ENCODE data around the gene FCGR3A. TPM values are rescaled to one million over a fixed set of nuclear protein-coding genes. Genes with fewer than 3 reads are reported as not detected.
"Not testable (repeated sequence)": the region's sequence is repeated elsewhere in the genome, so short reads cannot be mapped to it uniquely, and the experiment has no call there.

FCGR3A gene
- total RNA-seq, 2 experiments from 2014 or later, result not detected

GRCh38 chr1:161554815-161555417, 5.3 kb upstream of the FCGR3A start:
- H3K27ac ChIP-seq (ENCODE audit: low read depth, low read length, poor library complexity, severe bottlenecking); H3K4me1 ChIP-seq (ENCODE audit: insufficient read depth, low read length, poor library complexity, severe bottlenecking); DNase-seq (ENCODE audit: low spot score); H3K9me3 ChIP-seq (ENCODE audit: low read length); H3K4me3 ChIP-seq (ENCODE audit: low read depth, low read length, poor library complexity, severe bottlenecking); H3K4me2 ChIP-seq (ENCODE audit: low read length); H2AFZ ChIP-seq (ENCODE audit: low read length); H3K9me2 ChIP-seq (ENCODE audit: insufficient read depth, low read length); POLR2A ChIA-PET; H3K36me3 ChIP-seq (ENCODE audit: insufficient read depth, low read length); CTCF ChIA-PET (ENCODE audit: unreplicated experiment); H4K20me1 ChIP-seq (ENCODE audit: insufficient read depth, low read length); BruUV-seq (replicated peaks); H3K79me2 ChIP-seq (ENCODE audit: insufficient read depth, low read depth, low read length): not testable (repeated sequence)
- intact Hi-C loops (cut with micrococcal nuclease; ENCODE audit: unreplicated experiment), result loop anchor here (10.0 kb wide), 1 partner anchor 80 kb away; the partner anchor contains the start of gene FCGR3B

GRCh38 chr1:161554340-161554739, 4.7 kb upstream of the FCGR3A start:
- intact Hi-C loops (cut with micrococcal nuclease; ENCODE audit: unreplicated experiment), result loop anchor here (10.0 kb wide), 1 partner anchor 80 kb away; the partner anchor contains the start of gene FCGR3B

GRCh38 chr1:161553631-161554030, 4.0 kb upstream of the FCGR3A start:
- H2AFZ ChIP-seq (ENCODE audit: low read length); H3K27ac ChIP-seq (ENCODE audit: low read depth, low read length, poor library complexity, severe bottlenecking); H3K9me3 ChIP-seq (ENCODE audit: low read length); H3K4me3 ChIP-seq (ENCODE audit: low read depth, low read length, poor library complexity, severe bottlenecking); CTCF ChIA-PET (ENCODE audit: unreplicated experiment); H3K79me2 ChIP-seq (ENCODE audit: insufficient read depth, low read depth, low read length); H3K9me2 ChIP-seq (ENCODE audit: insufficient read depth, low read length); DNase-seq (ENCODE audit: low spot score); POLR2A ChIA-PET; H3K36me3 ChIP-seq (ENCODE audit: insufficient read depth, low read length); H3K4me1 ChIP-seq (ENCODE audit: insufficient read depth, low read length, poor library complexity, severe bottlenecking); H3K4me2 ChIP-seq (ENCODE audit: low read length); BruUV-seq (replicated peaks); H4K20me1 ChIP-seq (ENCODE audit: insufficient read depth, low read length): not testable (repeated sequence)
- intact Hi-C loops (cut with micrococcal nuclease; ENCODE audit: unreplicated experiment), result loop anchor here (10.0 kb wide), 1 partner anchor 81 kb away; the partner anchor contains the start of gene FCGR3B

More at GRCh38 chr1:161554340-161554739, 4.7 kb upstream of the FCGR3A start:
- H3K4me3 ChIP-seq (ENCODE audit: low read depth, low read length, poor library complexity, severe bottlenecking); H2AFZ ChIP-seq (ENCODE audit: low read length); H3K4me1 ChIP-seq (ENCODE audit: insufficient read depth, low read length, poor library complexity, severe bottlenecking); H3K27ac ChIP-seq (ENCODE audit: low read depth, low read length, poor library complexity, severe bottlenecking); H3K4me2 ChIP-seq (ENCODE audit: low read length); CTCF ChIA-PET (ENCODE audit: unreplicated experiment); POLR2A ChIA-PET; H3K36me3 ChIP-seq (ENCODE audit: insufficient read depth, low read length); H3K79me2 ChIP-seq (ENCODE audit: insufficient read depth, low read depth, low read length); H3K9me2 ChIP-seq (ENCODE audit: insufficient read depth, low read length); BruUV-seq (replicated peaks); H4K20me1 ChIP-seq (ENCODE audit: insufficient read depth, low read length); H3K9me3 ChIP-seq (ENCODE audit: low read length); DNase-seq (ENCODE audit: low spot score): not testable (repeated sequence)

GRCh38 chr1:161550942-161551341, 1.3 kb upstream of the FCGR3A start:
- DNase-seq (ENCODE audit: low spot score); H3K4me2 ChIP-seq (ENCODE audit: low read length); H3K79me2 ChIP-seq (ENCODE audit: insufficient read depth, low read depth, low read length); H4K20me1 ChIP-seq (ENCODE audit: insufficient read depth, low read length); H3K9me2 ChIP-seq (ENCODE audit: insufficient read depth, low read length); H3K9me3 ChIP-seq (ENCODE audit: low read length); CTCF ChIA-PET (ENCODE audit: unreplicated experiment); H3K27ac ChIP-seq (ENCODE audit: low read depth, low read length, poor library complexity, severe bottlenecking); H3K36me3 ChIP-seq (ENCODE audit: insufficient read depth, low read length); H2AFZ ChIP-seq (ENCODE audit: low read length); BruUV-seq (replicated peaks); H3K4me3 ChIP-seq (ENCODE audit: low read depth, low read length, poor library complexity, severe bottlenecking); POLR2A ChIA-PET; H3K4me1 ChIP-seq (ENCODE audit: insufficient read depth, low read length, poor library complexity, severe bottlenecking): not testable (repeated sequence)
- intact Hi-C loops (cut with micrococcal nuclease; ENCODE audit: unreplicated experiment), result loop anchor here (10.0 kb wide), 1 partner anchor 84 kb away; the partner anchor contains the start of gene FCGR3B

GRCh38 chr1:161548749-161549406, 740 bp downstream of the FCGR3A start:
- DNase-seq (ENCODE audit: low spot score); H3K4me1 ChIP-seq (ENCODE audit: insufficient read depth, low read length, poor library complexity, severe bottlenecking); POLR2A ChIA-PET; H3K9me2 ChIP-seq (ENCODE audit: insufficient read depth, low read length); H4K20me1 ChIP-seq (ENCODE audit: insufficient read depth, low read length); H3K79me2 ChIP-seq (ENCODE audit: insufficient read depth, low read depth, low read length); H3K27ac ChIP-seq (ENCODE audit: low read depth, low read length, poor library complexity, severe bottlenecking); H3K36me3 ChIP-seq (ENCODE audit: insufficient read depth, low read length); intact Hi-C loops (cut with micrococcal nuclease; ENCODE audit: unreplicated experiment); H3K4me3 ChIP-seq (ENCODE audit: low read depth, low read length, poor library complexity, severe bottlenecking); H2AFZ ChIP-seq (ENCODE audit: low read length); BruUV-seq (replicated peaks); H3K4me2 ChIP-seq (ENCODE audit: low read length); H3K9me3 ChIP-seq (ENCODE audit: low read length); CTCF ChIA-PET (ENCODE audit: unreplicated experiment): not testable (repeated sequence)

GRCh38 chr1:161547995-161548741, 1.4 kb downstream of the FCGR3A start:
- H2AFZ ChIP-seq (ENCODE audit: low read length); POLR2A ChIA-PET; H3K9me3 ChIP-seq (ENCODE audit: low read length); H3K79me2 ChIP-seq (ENCODE audit: insufficient read depth, low read depth, low read length); H3K27ac ChIP-seq (ENCODE audit: low read depth, low read length, poor library complexity, severe bottlenecking); H4K20me1 ChIP-seq (ENCODE audit: insufficient read depth, low read length); H3K9me2 ChIP-seq (ENCODE audit: insufficient read depth, low read length); DNase-seq (ENCODE audit: low spot score); H3K4me1 ChIP-seq (ENCODE audit: insufficient read depth, low read length, poor library complexity, severe bottlenecking); H3K4me3 ChIP-seq (ENCODE audit: low read depth, low read length, poor library complexity, severe bottlenecking); H3K4me2 ChIP-seq (ENCODE audit: low read length); CTCF ChIA-PET (ENCODE audit: unreplicated experiment); H3K36me3 ChIP-seq (ENCODE audit: insufficient read depth, low read length); intact Hi-C loops (cut with micrococcal nuclease; ENCODE audit: unreplicated experiment); BruUV-seq (replicated peaks): not testable (repeated sequence)

Measured in OCI-LY7 (cell line).